Measurements from ENCODE around the gene CLTRN. TPM values are rescaled to one million over a fixed set of nuclear protein-coding genes. Genes with fewer than 3 reads are reported as not detected.
"Not testable (repeated sequence)": the region's sequence is repeated elsewhere in the genome, so short reads cannot be mapped to it uniquely, and the experiment has no call there.

Gene CLTRN
- total and polyA plus RNA-seq, 2 donors (not counting 3 experiments of a cell fraction or from before 2014, with no cell fraction given), result 0.04 TPM; not detected in 1

- BruUV-seq (replicated peaks); H3K9me3 ChIP-seq (replicated peaks; ENCODE audit: control insufficient read depth, insufficient read depth, low read length); H3K27me3 ChIP-seq (ENCODE audit: control insufficient read depth in 2 of 2, insufficient read depth in 2 of 2, low read length in 2 of 2); H3K4me2 ChIP-seq (ENCODE audit: insufficient read depth, low read length); dilution Hi-C loops (cut with MboI; ENCODE audit: extremely low pct_ligation_motif_present, low sequenced_read_pairs); POLR2A ChIA-PET; H3K4me1 ChIP-seq (ENCODE audit: control insufficient read depth, extremely low read depth, insufficient read depth, low read length); H3K4me3 ChIP-seq (replicated peaks in 1 of 3; ENCODE audit: insufficient read depth in 1 of 3, low read depth in 1 of 3, low read length in 3 of 3); H3K9ac ChIP-seq (replicated peaks; ENCODE audit: extremely low read depth, insufficient read depth, low read length); H3K27ac ChIP-seq (ENCODE audit: insufficient read depth, low read depth, low read length); H2AFZ ChIP-seq (ENCODE audit: low read depth, low read length); H3K79me2 ChIP-seq (ENCODE audit: control insufficient read depth, insufficient read depth, low read length); DNase-seq (ENCODE audit: low read depth, low spot score); FAIRE-seq; H4K20me1 ChIP-seq (replicated peaks; ENCODE audit: control insufficient read depth, extremely low read depth, insufficient read depth, low read length); H3K36me3 ChIP-seq (ENCODE audit: control insufficient read depth in 2 of 2, extremely low read depth in 1 of 2, insufficient read depth in 2 of 2, low read length in 2 of 2); H3K9me1 ChIP-seq (replicated peaks; ENCODE audit: control insufficient read depth, extremely low read depth, insufficient read depth, low read length); CTCF ChIA-PET: not testable (repeated sequence)
- intact Hi-C loops (cut with micrococcal nuclease), result loop anchor here (5.0 kb wide), 1 partner anchor 183 kb away; no protein-coding TSS in a partner anchor
These were observed 9.8 kb downstream of the CLTRN start for GRCh38 chrX:15654804-15655203.

GRCh38 chrX:15653961-15654360 lies 10.6 kb downstream of the CLTRN start:
- CTCF ChIA-PET, result no interaction called here
- dilution Hi-C loops (cut with MboI; ENCODE audit: extremely low pct_ligation_motif_present, low sequenced_read_pairs), result no loop called here
- H4K20me1 ChIP-seq (replicated peaks; ENCODE audit: control insufficient read depth, extremely low read depth, insufficient read depth, low read length), result no peaks in the 10 kb centered on the region

GRCh38 chrX:15647510-15647909 lies 17.1 kb downstream of the CLTRN start:
- H2AFZ ChIP-seq (ENCODE audit: low read depth, low read length); H3K27me3 ChIP-seq (ENCODE audit: control insufficient read depth in 2 of 2, insufficient read depth in 2 of 2, low read length in 2 of 2); BruUV-seq (replicated peaks); H3K9ac ChIP-seq (replicated peaks; ENCODE audit: extremely low read depth, insufficient read depth, low read length); H3K4me2 ChIP-seq (ENCODE audit: insufficient read depth, low read length); CTCF ChIA-PET; DNase-seq (ENCODE audit: low read depth, low spot score); H3K79me2 ChIP-seq (ENCODE audit: control insufficient read depth, insufficient read depth, low read length); H3K9me1 ChIP-seq (replicated peaks; ENCODE audit: control insufficient read depth, extremely low read depth, insufficient read depth, low read length); H3K4me1 ChIP-seq (ENCODE audit: control insufficient read depth, extremely low read depth, insufficient read depth, low read length); H3K36me3 ChIP-seq (ENCODE audit: control insufficient read depth in 2 of 2, extremely low read depth in 1 of 2, insufficient read depth in 2 of 2, low read length in 2 of 2); H3K27ac ChIP-seq (ENCODE audit: insufficient read depth, low read depth, low read length); H3K4me3 ChIP-seq (replicated peaks in 1 of 3; ENCODE audit: insufficient read depth in 1 of 3, low read depth in 1 of 3, low read length in 3 of 3); H4K20me1 ChIP-seq (replicated peaks; ENCODE audit: control insufficient read depth, extremely low read depth, insufficient read depth, low read length); dilution Hi-C loops (cut with MboI; ENCODE audit: extremely low pct_ligation_motif_present, low sequenced_read_pairs); H3K9me3 ChIP-seq (replicated peaks; ENCODE audit: control insufficient read depth, insufficient read depth, low read length); POLR2A ChIA-PET: not testable (repeated sequence)
- FAIRE-seq, result peak; percentile 89
- intact Hi-C loops (cut with micrococcal nuclease), result loop anchor here (5.0 to 10.0 kb wide), 3 partner anchors 63 to 300 kb away; no protein-coding TSS in a partner anchor

More at GRCh38 chrX:15653961-15654360, 10.6 kb downstream of the CLTRN start:
- H3K9me1 ChIP-seq (replicated peaks; ENCODE audit: control insufficient read depth, extremely low read depth, insufficient read depth, low read length), result no peaks in the 10 kb centered on the region
- no peaks in the 10 kb centered on the region for H3K4me1 ChIP-seq (ENCODE audit: control insufficient read depth, extremely low read depth, insufficient read depth, low read length)
- H2AFZ ChIP-seq (ENCODE audit: low read depth, low read length), result no peak overlapping the region
- TF ChIP-seq FOS (IDR thresholded peaks at IDR 0.05; ENCODE audit: borderline replicate concordance, insufficient read depth, low read length), result no peak
- no peak for TF ChIP-seq GATA2 (IDR thresholded peaks at IDR 0.05; ENCODE audit: insufficient read depth, insufficient read length, low read depth, low read length)
- TF ChIP-seq MYC (IDR thresholded peaks at IDR 0.05; ENCODE audit: low read depth, low read length), result no peak
- TF ChIP-seq EZH2 (IDR thresholded peaks at IDR 0.05; ENCODE audit: borderline replicate concordance, low read depth, low read length, severe bottlenecking), result no peak
- TF ChIP-seq CTCF (IDR thresholded peaks at IDR 0.05; ENCODE audit: extremely low read depth in 1 of 2, insufficient read depth in 1 of 2, low read depth in 1 of 2, low read length in 2 of 2), result no peak
- TF ChIP-seq MAX (IDR thresholded peaks at IDR 0.05; ENCODE audit: insufficient read depth, insufficient read length), result no peak
- TF ChIP-seq POLR2AphosphoS5 (IDR thresholded peaks at IDR 0.05; ENCODE audit: insufficient read depth, low read depth, low read length), result no peak
- TF ChIP-seq JUN (IDR thresholded peaks at IDR 0.05; ENCODE audit: borderline replicate concordance, insufficient read depth, insufficient read length, low read depth), result no peak
- no peak for TF ChIP-seq POLR2A (IDR thresholded peaks at IDR 0.05; ENCODE audit: low read depth, low read length)
- POLR2A ChIA-PET, result no interaction called here
- intact Hi-C loops (cut with micrococcal nuclease), result loop anchor here (5.0 kb wide), 1 partner anchor 182 kb away; no protein-coding TSS in a partner anchor
- H3K36me3 ChIP-seq (ENCODE audit: control insufficient read depth in 2 of 2, extremely low read depth in 1 of 2, insufficient read depth in 2 of 2, low read length in 2 of 2), result no peaks in the 10 kb centered on the region
- no TSS peak for BruUV-seq (replicated peaks)
- no peak overlapping the region for H3K4me2 ChIP-seq (ENCODE audit: insufficient read depth, low read length)
- H3K79me2 ChIP-seq (ENCODE audit: control insufficient read depth, insufficient read depth, low read length), result no peaks in the 10 kb centered on the region
- FAIRE-seq (no peak), DNase-seq (ENCODE audit: low read depth, low spot score) (no peak)
- no peak overlapping the region for H3K9ac ChIP-seq (replicated peaks; ENCODE audit: extremely low read depth, insufficient read depth, low read length)
- H3K27ac ChIP-seq (ENCODE audit: insufficient read depth, low read depth, low read length), result no peak overlapping the region
- H3K4me3 ChIP-seq (replicated peaks in 1 of 3; ENCODE audit: insufficient read depth in 1 of 3, low read depth in 1 of 3, low read length in 3 of 3), result no peak overlapping the region
- H3K9me3 ChIP-seq (replicated peaks; ENCODE audit: control insufficient read depth, insufficient read depth, low read length), result no peaks in the 10 kb centered on the region
- H3K27me3 ChIP-seq (ENCODE audit: control insufficient read depth in 2 of 2, insufficient read depth in 2 of 2, low read length in 2 of 2), result no peaks in the 10 kb centered on the region
